Left hindlimb (tissue), 1 donor: Measurements from ENCODE around the gene ZNF48.
"Not testable (repeated sequence)": the region's sequence is repeated elsewhere in the genome, so short reads cannot be mapped to it uniquely, and the experiment has no call there.

Experiments used
- DNase-seq: peaks from one replicate; pipeline ENCODE4 v3.0.0-alpha.2; 2018

ZNF48 gene

GRCh38 chr16:30378236-30379157 lies 16.7 kb upstream of the ZNF48 start:
- peak; percentile 99 for DNase-seq

GRCh38 chr16:30379158-30379783 lies 15.9 kb upstream of the ZNF48 start:
- no peak for DNase-seq

- no peak for DNase-seq
Measured at GRCh38 chr16:30380072-30380802, 15.0 kb upstream of the ZNF48 start.

GRCh38 chr16:30380803-30381208 lies 14.4 kb upstream of the ZNF48 start:
- DNase-seq = no peak

GRCh38 chr16:30381291-30382041 lies 13.8 kb upstream of the ZNF48 start:
- DNase-seq = no peak

- DNase-seq = no peak
Measured at GRCh38 chr16:30382111-30382881, 12.9 kb upstream of the ZNF48 start, which contains the start of gene SEPTIN1. SEPTIN1 (minus strand) TSS chr16:30382561; CDS start chr16:30382542, 19 bp downstream.

- peak; percentile 78 for DNase-seq
Measured at GRCh38 chr16:30383521-30383920, 11.7 kb upstream of the ZNF48 start.

GRCh38 chr16:30394592-30395154 lies 547 bp upstream of the ZNF48 start:
- no peak for DNase-seq

- DNase-seq = no peak
Measured at GRCh38 chr16:30395992-30396585, 869 bp downstream of the ZNF48 start.

GRCh38 chr16:30396627-30397026 lies 1.4 kb downstream of the ZNF48 start:
- DNase-seq = not testable (repeated sequence)

- DNase-seq = no peak
Measured at GRCh38 chr16:30397056-30397455, 1.8 kb downstream of the ZNF48 start.

- DNase-seq = no peak
Measured at GRCh38 chr16:30397776-30398660, 2.8 kb downstream of the ZNF48 start.

GRCh38 chr16:30398661-30399434 lies 3.6 kb downstream of the ZNF48 start:
- no peak for DNase-seq

- DNase-seq = no peak
Measured at GRCh38 chr16:30399435-30400186, 4.4 kb downstream of the ZNF48 start.

GRCh38 chr16:30401768-30402425 lies 6.7 kb downstream of the ZNF48 start:
- DNase-seq = no peak

- no peak for DNase-seq
Measured at GRCh38 chr16:30406795-30407101, 11.5 kb downstream of the ZNF48 start.

GRCh38 chr16:30407102-30407803 lies 12.0 kb downstream of the ZNF48 start, which contains the start of gene ZNF771:
ZNF771 (plus strand) TSS chr16:30407606; CDS start chr16:30408054, 448 bp downstream.
- peak; percentile 95 for DNase-seq
